Cardiac septum (tissue), 1 donor: ENCODE results near the gene DSCAML1. TPM values are rescaled to one million over a fixed set of nuclear protein-coding genes. Genes with fewer than 3 reads are reported as not detected.

Experiments used
- DNase-seq: peaks from one replicate; pipeline ENCODE4 v3.0.0-alpha.2; 2020; ENCODE audit warnings: low spot score
- intact Hi-C: fragments of 100-400 bp; cut with DNase I; formaldehyde crosslinking; loops from one replicate; pipeline ENCODE4 v1.14.0; 2022
- total RNA-seq: library from RNA; stranded (reverse); fragmentation: NEBNext Ultra II Directional; extraction: Animal tissue kit (Norgen Biotek cat#: 25700); gene quantifications from one replicate; pipeline ENCODE4 v1.2.1, GENCODE V29; 2021
- donor health status: DM: no; HTN: no; CAD: no.

DSCAML1 gene
- total RNA-seq, 1 donor from 2014 or later = 1.2 TPM

GRCh38 chr11:117658809-117659208 lies 138.2 kb downstream of the DSCAML1 start:
- intact Hi-C loops = no loop called here
- DNase-seq = no peak

- intact Hi-C loops = no loop called here
- DNase-seq = no peak
Observed at GRCh38 chr11:117657794-117658193, 139.2 kb downstream of the DSCAML1 start.

GRCh38 chr11:117654281-117655255 lies 142.4 kb downstream of the DSCAML1 start:
- no peak for DNase-seq
- intact Hi-C loops = no loop called here

- no peak for DNase-seq
- intact Hi-C loops = no loop called here
Observed at GRCh38 chr11:117652521-117652920, 144.5 kb downstream of the DSCAML1 start.

GRCh38 chr11:117649296-117650055 lies 147.5 kb downstream of the DSCAML1 start:
- no peak for DNase-seq
- intact Hi-C loops = no loop called here

- no peak for DNase-seq
Observed at GRCh38 chr11:117647872-117648271, 149.1 kb downstream of the DSCAML1 start.

GRCh38 chr11:117647207-117647606 lies 149.8 kb downstream of the DSCAML1 start:
- intact Hi-C loops = no loop called here
- no peak for DNase-seq

More at GRCh38 chr11:117647872-117648271, 149.1 kb downstream of the DSCAML1 start:
- intact Hi-C loops = no loop called here

- no peak for DNase-seq
- intact Hi-C loops = no loop called here
Observed at GRCh38 chr11:117646411-117646810, 150.6 kb downstream of the DSCAML1 start.

GRCh38 chr11:117644403-117645155 lies 152.4 kb downstream of the DSCAML1 start:
- intact Hi-C loops = no loop called here
- no peak for DNase-seq

- intact Hi-C loops = no loop called here
- DNase-seq = no peak
Observed at GRCh38 chr11:117643606-117644300, 153.3 kb downstream of the DSCAML1 start.

- DNase-seq = no peak
- intact Hi-C loops = no loop called here
Observed at GRCh38 chr11:117642835-117643234, 154.2 kb downstream of the DSCAML1 start.

- no peak for DNase-seq
- intact Hi-C loops = no loop called here
Observed at GRCh38 chr11:117642396-117642795, 154.6 kb downstream of the DSCAML1 start.

GRCh38 chr11:117641008-117641915 lies 155.8 kb downstream of the DSCAML1 start:
- intact Hi-C loops = no loop called here

GRCh38 chr11:117640041-117640440 lies 157.0 kb downstream of the DSCAML1 start:
- intact Hi-C loops = no loop called here
- no peak for DNase-seq

More at GRCh38 chr11:117641008-117641915, 155.8 kb downstream of the DSCAML1 start:
- DNase-seq = no peak

- no peak for DNase-seq
- intact Hi-C loops = loop anchor here (10.0 kb wide), 1 partner anchor 165 kb away; no protein-coding TSS in a partner anchor
Observed at GRCh38 chr11:117639601-117640000, 157.4 kb downstream of the DSCAML1 start.

GRCh38 chr11:117638911-117639543 lies 158.0 kb downstream of the DSCAML1 start:
- DNase-seq = no peak
- intact Hi-C loops = loop anchor here (10.0 kb wide), 1 partner anchor 166 kb away; no protein-coding TSS in a partner anchor
